Activated naive CD4-positive, alpha-beta T cell treated with anti-CD3 and anti-CD28 coated beads, Interleukin-2, amount 50 U/mL, for 72 hours (primary cell): ENCODE measurements around the gene CFAP65. TPM values are rescaled to one million over a fixed set of nuclear protein-coding genes. Genes with fewer than 3 reads are reported as not detected.
A peak's percentile ranks its signal among the peaks of the same experiment; 100 is the strongest.

ENCODE experiments used
- ATAC-seq, 2 donors: fragments of 150-1000 bp; cut with Tn5 transposase; 2 replicates each; pipeline ENCODE4 v1.10.0; 2021; ENCODE audit warnings: mild to moderate bottlenecking in 2 of 2, moderate library complexity in 2 of 2
- DNase-seq, 2 donors: peaks; one replicate each; pipeline ENCODE4 v3.0.0; 2021 to 2022; ENCODE audit warnings: low spot score in 2 of 2
- H3K27ac Mint-ChIP-seq, 2 donors: one replicate each; pipeline ENCODE4 v1.8.0; 2022; ENCODE audit warnings: mild to moderate bottlenecking in 2 of 2, mixed read lengths in 2 of 2
- H3K36me3 Mint-ChIP-seq, 2 donors: one replicate each; pipeline ENCODE4 v1.8.0; 2022; ENCODE audit warnings: mixed read lengths in 2 of 2
- H3K9me3 Mint-ChIP-seq, 2 donors: one replicate each; pipeline ENCODE4 v1.8.0; 2022; ENCODE audit warnings: mixed read lengths in 2 of 2
- total RNA-seq, 2 donors: library from RNA; stranded (reverse); gene quantifications; one replicate each; pipeline ENCODE4 v1.2.3, GENCODE V29; 2022

CFAP65 gene
- total RNA-seq, 2 donors from 2014 or later: not detected

- no peak for ATAC-seq
- Mint-ChIP-seq H3K36me3 (no peaks in the 10 kb centered on the region), H3K9me3 (no peaks in the 10 kb centered on the region), H3K27ac (no peak overlapping the region)
- no peak for DNase-seq
Measured at GRCh38 chr2:219054956-219055903, 13.9 kb upstream of the CFAP65 start.

DNA sequence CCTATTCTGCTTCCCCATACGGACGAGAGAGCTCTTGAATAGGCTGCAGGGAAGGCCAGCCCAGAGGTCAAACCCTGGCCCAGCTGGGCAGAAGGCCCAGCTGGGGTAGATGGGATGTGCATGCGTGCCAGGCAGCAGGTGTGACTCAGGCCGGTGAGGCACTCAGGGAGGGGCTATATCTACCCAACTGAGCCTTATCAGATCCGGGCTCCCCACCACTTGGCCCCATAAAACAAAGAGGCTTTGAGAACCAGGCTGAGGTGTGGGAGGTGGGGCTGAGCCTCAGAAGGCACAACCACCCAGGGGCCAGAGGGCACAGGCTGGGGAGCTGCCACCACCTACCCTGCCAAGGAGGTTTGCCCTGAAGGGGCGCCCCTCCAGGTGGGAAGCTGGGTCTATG, 8.0 kb upstream of the CFAP65 start:
- no peak for DNase-seq
- ATAC-seq: no peak
- no peaks in the 10 kb centered on the region for H3K9me3 Mint-ChIP-seq
- H3K36me3 Mint-ChIP-seq: no peaks in the 10 kb centered on the region
- H3K27ac Mint-ChIP-seq: no peak overlapping the region

DNA sequence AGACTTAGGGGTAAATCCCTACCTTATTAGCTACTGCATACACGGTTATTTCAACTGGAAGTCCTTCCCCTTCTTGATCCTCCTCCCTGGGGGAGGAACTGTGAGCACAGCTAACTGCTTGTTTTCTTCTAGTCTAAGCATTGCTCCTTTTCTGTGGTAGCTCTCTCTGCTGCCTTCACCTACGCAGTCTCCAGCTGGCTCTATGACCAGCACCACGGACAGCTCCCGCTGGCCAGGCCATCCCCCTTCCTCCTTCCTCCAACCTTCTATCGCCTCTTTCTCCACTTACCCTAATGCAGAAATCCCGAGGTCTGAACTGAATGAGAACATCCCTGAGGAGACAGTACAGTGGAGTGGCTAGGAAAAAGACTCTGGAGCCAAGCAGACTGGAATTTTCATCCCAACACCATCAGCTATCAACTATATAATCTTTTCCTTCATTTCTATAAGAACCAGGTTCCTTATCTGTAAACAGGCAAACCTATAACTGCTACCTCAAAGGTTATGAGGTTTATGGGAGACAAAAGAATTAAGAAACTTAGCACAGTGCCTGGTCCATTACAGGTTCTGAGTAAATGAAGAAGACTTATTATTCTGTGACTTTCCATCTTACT, 4.7 kb upstream of the CFAP65 start:
- DNase-seq: peak in 1 of 2 donors; percentile 23
- no peaks in the 10 kb centered on the region for H3K9me3 Mint-ChIP-seq
- ATAC-seq: no peak
- H3K27ac Mint-ChIP-seq: no peak overlapping the region
- H3K36me3 Mint-ChIP-seq: no peaks in the 10 kb centered on the region

DNA sequence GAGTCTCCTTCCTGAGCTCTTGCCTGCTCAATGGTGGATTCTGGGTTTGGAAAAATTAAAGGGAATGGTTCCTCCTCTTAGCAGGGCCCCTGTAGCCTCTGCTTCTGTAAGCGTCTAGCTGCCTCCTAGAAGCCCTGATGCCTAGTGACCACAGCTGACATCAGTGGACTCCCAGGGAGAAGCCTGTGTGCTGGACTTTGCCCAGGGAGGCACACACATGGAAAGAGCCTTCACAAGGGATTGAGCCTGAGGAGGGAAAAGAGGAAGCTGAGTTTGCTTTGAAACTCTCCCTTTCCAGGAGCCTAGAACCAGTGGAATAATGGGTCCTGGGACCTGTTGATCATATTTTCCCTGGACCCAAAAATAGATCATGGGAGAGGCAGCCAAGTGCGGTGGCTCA, 1.4 kb upstream of the CFAP65 start:
- Mint-ChIP-seq H3K9me3 (no peaks in the 10 kb centered on the region), H3K36me3 (no peaks in the 10 kb centered on the region), H3K27ac (no peak overlapping the region)
- DNase-seq: no peak
- ATAC-seq: no peak

DNA sequence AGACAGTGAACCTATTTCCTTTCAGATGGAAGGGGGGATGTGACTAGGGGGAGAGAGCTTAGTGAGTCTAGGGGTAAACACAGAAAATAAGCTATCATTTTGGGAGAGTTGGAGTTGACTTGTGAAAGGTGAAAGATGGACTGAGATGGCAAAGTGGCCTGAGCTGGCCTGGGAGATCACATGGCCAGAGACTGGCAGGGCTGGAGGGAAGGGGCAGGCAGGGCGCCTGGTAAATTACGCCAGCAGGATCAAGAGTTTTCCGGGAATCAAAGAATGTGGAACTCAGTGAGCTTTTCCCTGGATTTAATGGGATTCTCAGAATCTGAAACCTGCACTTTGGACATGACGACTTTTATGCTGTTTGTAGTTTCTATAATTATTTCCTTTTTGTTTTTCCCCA, 841 bp upstream of the CFAP65 start:
- no peak for ATAC-seq
- Mint-ChIP-seq H3K27ac (no peak overlapping the region), H3K9me3 (no peaks in the 10 kb centered on the region), H3K36me3 (no peaks in the 10 kb centered on the region)
- DNase-seq: no peak

GRCh38 chr2:219038600-219038999, 2.7 kb downstream of the CFAP65 start:
- H3K27ac Mint-ChIP-seq: no peak overlapping the region
- no peak for DNase-seq
- H3K36me3 Mint-ChIP-seq: no peaks in the 10 kb centered on the region
- ATAC-seq: no peak
- no peaks in the 10 kb centered on the region for H3K9me3 Mint-ChIP-seq

- H3K27ac Mint-ChIP-seq: no peak overlapping the region
- H3K9me3 Mint-ChIP-seq: no peaks in the 10 kb centered on the region
- DNase-seq: no peak
- ATAC-seq: no peak
- no peaks in the 10 kb centered on the region for H3K36me3 Mint-ChIP-seq
Measured at GRCh38 chr2:219037783-219038499, 3.4 kb downstream of the CFAP65 start.

- H3K36me3 Mint-ChIP-seq: no peaks in the 10 kb centered on the region
- no peak for DNase-seq
- no peak overlapping the region for H3K27ac Mint-ChIP-seq
- H3K9me3 Mint-ChIP-seq: no peaks in the 10 kb centered on the region
- no peak for ATAC-seq
Measured at GRCh38 chr2:219035942-219036341, 5.4 kb downstream of the CFAP65 start.

DNA sequence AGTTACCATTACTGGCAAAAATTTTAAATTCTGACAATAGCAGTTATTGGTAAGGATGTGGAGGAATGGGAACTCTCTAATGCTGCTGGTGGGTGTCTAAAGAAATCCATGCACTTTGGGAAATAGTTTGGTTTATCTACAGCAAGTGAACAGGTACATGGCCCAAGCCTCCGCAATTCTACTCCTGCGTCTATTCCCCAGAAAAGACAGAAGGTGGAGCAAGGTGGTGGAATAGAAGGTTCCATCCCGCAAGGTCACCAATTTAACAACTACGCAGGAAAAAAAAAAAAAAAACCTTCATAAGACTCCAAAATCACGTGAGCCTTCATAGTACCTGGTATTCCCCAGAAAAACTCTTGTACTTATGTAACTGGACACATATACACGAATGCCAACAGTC, 6.5 kb downstream of the CFAP65 start:
- ATAC-seq (no peak), DNase-seq (no peak)
- no peaks in the 10 kb centered on the region for H3K36me3 Mint-ChIP-seq
- H3K9me3 Mint-ChIP-seq: no peaks in the 10 kb centered on the region
- no peak overlapping the region for H3K27ac Mint-ChIP-seq

GRCh38 chr2:219032051-219032745, 9.1 kb downstream of the CFAP65 start:
- ATAC-seq (no peak), DNase-seq (no peak)
- Mint-ChIP-seq H3K27ac (no peak overlapping the region), H3K9me3 (no peaks in the 10 kb centered on the region), H3K36me3 (no peaks in the 10 kb centered on the region)

- H3K9me3 Mint-ChIP-seq: no peaks in the 10 kb centered on the region
- DNase-seq (no peak), ATAC-seq (no peak)
- no peak overlapping the region for H3K27ac Mint-ChIP-seq
- H3K36me3 Mint-ChIP-seq: no peaks in the 10 kb centered on the region
Measured at GRCh38 chr2:219031005-219031738, 10.1 kb downstream of the CFAP65 start.

GRCh38 chr2:219030177-219030940, 11.0 kb downstream of the CFAP65 start:
- Mint-ChIP-seq H3K27ac (no peak overlapping the region), H3K9me3 (no peaks in the 10 kb centered on the region), H3K36me3 (no peaks in the 10 kb centered on the region)
- no peak for DNase-seq
- peak in 1 of 2 donors; percentile 34 for ATAC-seq

GRCh38 chr2:219029829-219030165, 11.5 kb downstream of the CFAP65 start:
- peak; percentile 88 to 90 for ATAC-seq
- H3K27ac Mint-ChIP-seq: no peak overlapping the region
- peak; percentile 72 to 79 for DNase-seq
- H3K9me3 Mint-ChIP-seq: no peaks in the 10 kb centered on the region
- no peaks in the 10 kb centered on the region for H3K36me3 Mint-ChIP-seq

DNA sequence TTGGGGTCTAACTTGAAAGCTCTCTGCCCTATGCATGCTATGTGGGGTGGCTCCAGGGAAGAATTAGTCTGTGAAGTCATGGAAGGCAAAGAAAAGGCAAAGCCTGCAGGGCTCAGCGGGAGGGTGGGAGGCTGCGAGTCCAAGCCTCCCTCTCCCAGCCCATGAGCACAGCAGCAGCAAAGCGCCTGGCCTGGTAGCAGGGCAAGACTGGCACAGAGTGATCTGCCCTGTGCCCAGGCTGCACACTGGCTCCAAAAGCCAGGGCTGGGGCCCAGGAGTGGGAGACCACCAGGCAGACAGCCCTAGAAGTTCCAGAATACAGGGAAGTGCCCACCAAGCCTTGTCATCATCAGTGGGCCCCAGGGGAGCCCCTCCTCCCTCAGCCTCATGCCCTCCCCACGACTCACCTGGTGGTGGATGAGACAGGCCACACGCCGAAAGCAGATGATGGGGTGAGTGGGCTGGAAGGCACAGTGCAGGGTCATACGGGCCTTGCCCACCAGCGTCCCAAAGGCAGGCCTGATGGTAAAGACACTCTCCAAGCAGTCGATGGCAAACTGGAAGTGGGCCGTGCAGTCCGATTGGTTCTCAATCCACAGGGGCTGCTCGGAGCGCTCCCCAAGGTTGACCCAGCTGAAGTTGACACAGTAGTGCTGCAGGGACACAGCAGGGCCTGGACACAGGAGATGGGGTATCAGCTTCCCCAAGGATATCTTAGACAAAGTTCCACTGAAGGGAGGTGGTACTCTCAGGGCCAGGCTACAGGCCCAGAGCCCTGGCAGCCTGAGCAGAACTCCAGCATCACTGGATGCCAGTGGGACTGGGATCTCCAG, 12.1 kb downstream of the CFAP65 start:
- DNase-seq (no peak), ATAC-seq (peak; percentile 21 to 47)
- Mint-ChIP-seq H3K27ac (no peak overlapping the region), H3K9me3 (no peaks in the 10 kb centered on the region), H3K36me3 (no peaks in the 10 kb centered on the region)

- ATAC-seq (no peak), DNase-seq (no peak)
- Mint-ChIP-seq H3K9me3 (no peaks in the 10 kb centered on the region), H3K36me3 (no peaks in the 10 kb centered on the region), H3K27ac (no peak overlapping the region)
Measured at GRCh38 chr2:219028141-219028540, 13.2 kb downstream of the CFAP65 start.
